ENCODE results near the gene C1orf116. TPM values are rescaled to one million over a fixed set of nuclear protein-coding genes. Genes with fewer than 3 reads are reported as not detected.

The C1orf116 gene
- total RNA-seq, 1 donor from 2014 or later = 21.6 TPM

- TF ChIP-seq CTCF (conservative IDR thresholded peaks at IDR 0.05; ENCODE audit: low read depth, low read length) = no peak
- H3K4me3 ChIP-seq (ENCODE audit: low read depth, low read length) = no peak overlapping the region
- no peak for DNase-seq (ENCODE audit: low read depth)
Measured at GRCh38 chr1:207026104-207026534, 6.4 kb downstream of the C1orf116 start.

GRCh38 chr1:207025146-207025880, 7.2 kb downstream of the C1orf116 start:
- no peak overlapping the region for H3K4me3 ChIP-seq (ENCODE audit: low read depth, low read length)
- TF ChIP-seq CTCF (conservative IDR thresholded peaks at IDR 0.05; ENCODE audit: low read depth, low read length) = no peak
- no peak for DNase-seq (ENCODE audit: low read depth)

- no peak overlapping the region for H3K4me3 ChIP-seq (ENCODE audit: low read depth, low read length)
- no peak for TF ChIP-seq CTCF (conservative IDR thresholded peaks at IDR 0.05; ENCODE audit: low read depth, low read length)
- no peak for DNase-seq (ENCODE audit: low read depth)
Measured at GRCh38 chr1:207024202-207025145, 8.1 kb downstream of the C1orf116 start.

- no peak for DNase-seq (ENCODE audit: low read depth)
- no peak overlapping the region for H3K4me3 ChIP-seq (ENCODE audit: low read depth, low read length)
- TF ChIP-seq CTCF (conservative IDR thresholded peaks at IDR 0.05; ENCODE audit: low read depth, low read length) = no peak
Measured at GRCh38 chr1:207022996-207023679, 9.4 kb downstream of the C1orf116 start.

- no peak for TF ChIP-seq CTCF (conservative IDR thresholded peaks at IDR 0.05; ENCODE audit: low read depth, low read length)
- DNase-seq (ENCODE audit: low read depth) = no peak
- H3K4me3 ChIP-seq (ENCODE audit: low read depth, low read length) = no peak overlapping the region
Measured at GRCh38 chr1:207021876-207022596, 10.5 kb downstream of the C1orf116 start.

- DNase-seq (ENCODE audit: low read depth) = no peak
- no peak overlapping the region for H3K4me3 ChIP-seq (ENCODE audit: low read depth, low read length)
Measured at GRCh38 chr1:207021139-207021861, 11.3 kb downstream of the C1orf116 start.

More at GRCh38 chr1:207021139-207021861, 11.3 kb downstream of the C1orf116 start:
- no peak for TF ChIP-seq CTCF (conservative IDR thresholded peaks at IDR 0.05; ENCODE audit: low read depth, low read length)

All from epithelial cell of proximal tubule (primary cell).